HepG2 (cell line): Measurements from ENCODE around the gene SIAH1.

ENCODE experiments used
- CEBPB ChIP-seq: IDR thresholded peaks from 2 replicates; pipeline ENCODE4 v1.6.1; 2011; ENCODE audit warnings: low read depth, low read length, improper control_type of control experiment, borderline replicate concordance
- CEBPG ChIP-seq: IDR thresholded peaks from 2 replicates; pipeline ENCODE4 v1.6.1; 2016
- GABPB1 ChIP-seq: IDR thresholded peaks from 2 replicates; pipeline ENCODE4 v1.6.1; 2016; ENCODE audit warnings: mild to moderate bottlenecking, missing genetic modification reagents, moderate library complexity, missing compliant biosample characterization
- HNRNPUL1 ChIP-seq: fragments of 200-400 bp; formaldehyde crosslinking; IDR thresholded peaks from 2 replicates; pipeline ENCODE4 v1.6.1; 2017; ENCODE audit warnings: low read depth, mild to moderate bottlenecking, low read length, moderate library complexity
- KDM5A ChIP-seq: fragments of 200-600 bp; sonication (generic); IDR thresholded peaks from 2 replicates; pipeline ENCODE4 v1.7.0; 2018; ENCODE audit warnings: antibody characterized with exemption, mild to moderate bottlenecking, low read length, borderline replicate concordance
- POLR2A ChIP-seq, 2 experiments: IDR thresholded peaks; 2 replicates each; pipeline ENCODE4 v1.6.1; 2011; ENCODE audit warnings: low read depth in 2 of 2, low read length in 2 of 2, mild to moderate bottlenecking in 1 of 2, moderate library complexity in 1 of 2; ENCODE audit not compliant: insufficient read depth in 1 of 2
- TBX3 ChIP-seq: fragments of 450-650 bp; IDR thresholded peaks from 2 replicates; pipeline ENCODE4 v1.6.1; 2017; ENCODE audit warnings: antibody characterized with exemption, mild to moderate bottlenecking, inconsistent platforms, borderline replicate concordance
- TEAD3 ChIP-seq: optimal IDR thresholded peaks from 2 replicates; pipeline ENCODE3; 2016; ENCODE audit warnings: borderline replicate concordance
- TOE1 ChIP-seq: sonication (generic); formaldehyde crosslinking; IDR thresholded peaks from 2 replicates; pipeline ENCODE4 v1.4.0; 2020; ENCODE audit warnings: mild to moderate bottlenecking, missing genetic modification reagents
- ZNF138 ChIP-seq: sonication (generic); formaldehyde crosslinking; IDR thresholded peaks from 2 replicates; pipeline ENCODE4 v1.5.0; 2020; ENCODE audit warnings: mild to moderate bottlenecking, low read depth, missing genetic modification reagents
- ZNF781 ChIP-seq: sonication (generic); formaldehyde crosslinking; IDR thresholded peaks from 2 replicates; pipeline ENCODE4 v1.5.1; 2020; ENCODE audit warnings: borderline replicate concordance, mild to moderate bottlenecking, missing genetic modification reagents; ENCODE audit errors: not compliant biosample characterization
- TF ChIP-seq, protein P1 (sequence below): sonication (generic); formaldehyde crosslinking; IDR thresholded peaks from 2 replicates; pipeline ENCODE4 v1.5.0; 2020; ENCODE audit warnings: mild to moderate bottlenecking, missing genetic modification reagents, moderate library complexity

DNA sequence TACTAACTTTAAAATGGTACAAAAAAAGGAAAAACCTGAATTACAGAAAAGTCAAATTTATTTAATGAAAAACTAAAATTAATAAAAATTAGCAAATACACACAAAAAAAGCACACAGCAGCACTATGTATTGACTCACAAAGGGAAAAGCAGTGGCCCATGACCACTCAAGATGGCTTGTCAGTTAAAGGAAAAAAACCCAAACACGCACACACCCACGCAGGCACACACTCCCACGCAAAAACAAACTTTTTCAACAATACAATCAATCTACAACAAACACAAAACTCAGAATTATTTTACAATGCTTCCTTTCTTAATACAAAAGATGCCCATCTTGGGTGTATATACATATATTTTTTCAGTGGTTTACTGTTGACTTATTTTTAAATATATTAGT, 24.2 kb downstream of the SIAH1 start:
- TF ChIP-seq TEAD3 (CRISPR knock-in tag) (no peak), KDM5A (no peak), HNRNPUL1 (no peak; the same call in 1 of the 2 replicates), ZNF138 (CRISPR knock-in tag) (no peak), CEBPG (no peak), TBX3 (no peak), TOE1 (no peak), GABPB1 (no peak), POLR2A (IDR thresholded peaks at IDR 0.05; ENCODE audit: insufficient read depth in 1 of 2, low read depth in 2 of 2, low read length in 2 of 2) (no peak), CEBPB (no peak), ZNF781 (no peak)
- TF ChIP-seq, protein P1, sequence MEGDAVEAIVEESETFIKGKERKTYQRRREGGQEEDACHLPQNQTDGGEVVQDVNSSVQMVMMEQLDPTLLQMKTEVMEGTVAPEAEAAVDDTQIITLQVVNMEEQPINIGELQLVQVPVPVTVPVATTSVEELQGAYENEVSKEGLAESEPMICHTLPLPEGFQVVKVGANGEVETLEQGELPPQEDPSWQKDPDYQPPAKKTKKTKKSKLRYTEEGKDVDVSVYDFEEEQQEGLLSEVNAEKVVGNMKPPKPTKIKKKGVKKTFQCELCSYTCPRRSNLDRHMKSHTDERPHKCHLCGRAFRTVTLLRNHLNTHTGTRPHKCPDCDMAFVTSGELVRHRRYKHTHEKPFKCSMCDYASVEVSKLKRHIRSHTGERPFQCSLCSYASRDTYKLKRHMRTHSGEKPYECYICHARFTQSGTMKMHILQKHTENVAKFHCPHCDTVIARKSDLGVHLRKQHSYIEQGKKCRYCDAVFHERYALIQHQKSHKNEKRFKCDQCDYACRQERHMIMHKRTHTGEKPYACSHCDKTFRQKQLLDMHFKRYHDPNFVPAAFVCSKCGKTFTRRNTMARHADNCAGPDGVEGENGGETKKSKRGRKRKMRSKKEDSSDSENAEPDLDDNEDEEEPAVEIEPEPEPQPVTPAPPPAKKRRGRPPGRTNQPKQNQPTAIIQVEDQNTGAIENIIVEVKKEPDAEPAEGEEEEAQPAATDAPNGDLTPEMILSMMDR (CRISPR knock-in tag), result no peak
